SU-DHL-6 (cell line): ENCODE measurements around the gene CLUH.

Experiments used
- H2AFZ ChIP-seq: fragments of 200-600 bp; sonication (generic); 2 replicates; pipeline ENCODE4 v1.6.1; 2014; ENCODE audit warnings: low read depth, mild to moderate bottlenecking, moderate library complexity, mixed read lengths, antibody characterized with exemption, low read length; ENCODE audit not compliant: severe bottlenecking
- H3F3A ChIP-seq: fragments of 200-600 bp; shearing (Covaris generic); 2 replicates; pipeline ENCODE4 v1.6.0; 2016; ENCODE audit warnings: antibody characterized with exemption, mild to moderate bottlenecking; ENCODE audit not compliant: insufficient read depth
- H3K27ac ChIP-seq: fragments of 200-600 bp; sonication (generic); 2 replicates; pipeline ENCODE4 v1.5.1; 2016; ENCODE audit warnings: low read depth, mild to moderate bottlenecking, low read length, moderate library complexity, mixed read lengths
- H3K27me3 ChIP-seq: fragments of 200-600 bp; sonication (generic), shearing (Covaris generic); 2 replicates; pipeline ENCODE4 v1.6.0; 2014; ENCODE audit warnings: mild to moderate bottlenecking, low read length
- H3K36me3 ChIP-seq: fragments of 200-600 bp; sonication (generic); 2 replicates; pipeline ENCODE4 v1.6.1; 2014; ENCODE audit warnings: mild to moderate bottlenecking, low read length, mixed read lengths
- H3K4me2 ChIP-seq: fragments of 300-600, 200-600 bp; shearing (Covaris generic), sonication (generic); 2 replicates; pipeline ENCODE4 v1.6.0; 2014; ENCODE audit warnings: low read length, low read depth, mild to moderate bottlenecking; ENCODE audit not compliant: poor library complexity, severe bottlenecking
- H3K4me3 ChIP-seq: fragments of 200-600 bp; sonication (generic); 2 replicates; pipeline ENCODE4 v1.5.1; 2014; ENCODE audit warnings: antibody characterized with exemption, low read length, mild to moderate bottlenecking, mixed read lengths; ENCODE audit not compliant: insufficient read depth, poor library complexity, severe bottlenecking
- H3K79me2 ChIP-seq: fragments of 200-600 bp; sonication (generic); 2 replicates; pipeline ENCODE4 v1.6.1; 2014; ENCODE audit warnings: mild to moderate bottlenecking, low read length, moderate library complexity; ENCODE audit not compliant: insufficient read depth
- H3K9ac ChIP-seq: fragments of 200-600 bp; sonication (generic); 2 replicates; pipeline ENCODE4 v1.7.0; 2014; ENCODE audit warnings: mild to moderate bottlenecking, low read length
- H3K9me2 ChIP-seq: fragments of 200-600 bp; sonication (generic); replicated peaks from 2 replicates; pipeline ENCODE4 v1.6.1; 2014; ENCODE audit warnings: low read length; ENCODE audit not compliant: insufficient read depth
- H3K9me3 ChIP-seq: fragments of 200-600 bp; sonication (generic); 2 replicates; pipeline ENCODE4 v1.6.1; 2014; ENCODE audit warnings: low read length, mixed read lengths; ENCODE audit not compliant: insufficient read depth
- H4K20me1 ChIP-seq: fragments of 200-600 bp; sonication (generic); 2 replicates; pipeline ENCODE4 v1.6.1; 2014; ENCODE audit warnings: low read depth, mild to moderate bottlenecking, antibody characterized with exemption, low read length, moderate library complexity, mixed read lengths
- EZH2phosphoT487 ChIP-seq: fragments of 200-600 bp; sonication (generic), shearing (Covaris generic); conservative IDR thresholded peaks from 2 replicates; pipeline ENCODE4 v1.6.1; 2018; ENCODE audit warnings: mild to moderate bottlenecking, antibody characterized with exemption, low read length, moderate library complexity, mixed read lengths
- TF ChIP-seq, protein P1 (sequence below): fragments of 200-600 bp; sonication (generic); IDR thresholded peaks from one replicate; pipeline ENCODE4 v1.5.1; 2017; ENCODE audit warnings: antibody characterized with exemption, mild to moderate bottlenecking, low read length, moderate library complexity; ENCODE audit not compliant: insufficient read depth, poor library complexity, severe bottlenecking

The CLUH gene

DNA sequence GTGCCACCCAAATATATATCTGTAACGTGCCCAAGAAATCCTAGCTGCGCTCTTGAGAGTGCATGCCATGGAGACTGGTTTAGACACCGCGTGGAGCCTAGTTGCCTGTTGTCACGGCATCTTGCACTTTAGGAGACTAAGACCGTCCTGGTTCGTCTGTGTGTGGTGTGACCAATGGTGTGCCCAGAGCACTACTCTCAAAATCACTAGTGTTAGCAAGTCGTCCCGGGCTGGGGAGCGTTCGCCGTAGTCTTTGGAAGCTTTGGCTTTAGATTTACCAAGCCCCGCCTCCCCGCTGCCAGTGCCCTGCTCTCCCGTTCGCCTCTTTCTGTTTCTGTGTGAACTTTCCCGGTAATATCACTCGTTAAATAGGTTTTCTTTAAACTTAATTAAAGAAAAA, 27.0 kb downstream of the CLUH start:
- Histone ChIP-seq H3K9ac (no peak overlapping the region), H3K36me3 (peaks cover 30% of the 10 kb centered on the region), H3K4me3 (no peak overlapping the region), H3K9me3 (no peaks in the 10 kb centered on the region), H3K27ac (no peak overlapping the region), H3K79me2 (no peaks in the 10 kb centered on the region), H3F3A (peaks cover 38% of the 10 kb centered on the region), H3K4me2 (no peak overlapping the region), H3K9me2 (no peaks in the 10 kb centered on the region), H2AFZ (no peak overlapping the region), H4K20me1 (no peaks in the 10 kb centered on the region), H3K27me3 (no peaks in the 10 kb centered on the region)
- TF ChIP-seq, protein P1, sequence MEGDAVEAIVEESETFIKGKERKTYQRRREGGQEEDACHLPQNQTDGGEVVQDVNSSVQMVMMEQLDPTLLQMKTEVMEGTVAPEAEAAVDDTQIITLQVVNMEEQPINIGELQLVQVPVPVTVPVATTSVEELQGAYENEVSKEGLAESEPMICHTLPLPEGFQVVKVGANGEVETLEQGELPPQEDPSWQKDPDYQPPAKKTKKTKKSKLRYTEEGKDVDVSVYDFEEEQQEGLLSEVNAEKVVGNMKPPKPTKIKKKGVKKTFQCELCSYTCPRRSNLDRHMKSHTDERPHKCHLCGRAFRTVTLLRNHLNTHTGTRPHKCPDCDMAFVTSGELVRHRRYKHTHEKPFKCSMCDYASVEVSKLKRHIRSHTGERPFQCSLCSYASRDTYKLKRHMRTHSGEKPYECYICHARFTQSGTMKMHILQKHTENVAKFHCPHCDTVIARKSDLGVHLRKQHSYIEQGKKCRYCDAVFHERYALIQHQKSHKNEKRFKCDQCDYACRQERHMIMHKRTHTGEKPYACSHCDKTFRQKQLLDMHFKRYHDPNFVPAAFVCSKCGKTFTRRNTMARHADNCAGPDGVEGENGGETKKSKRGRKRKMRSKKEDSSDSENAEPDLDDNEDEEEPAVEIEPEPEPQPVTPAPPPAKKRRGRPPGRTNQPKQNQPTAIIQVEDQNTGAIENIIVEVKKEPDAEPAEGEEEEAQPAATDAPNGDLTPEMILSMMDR, result no peak
- no peak for TF ChIP-seq EZH2phosphoT487

DNA sequence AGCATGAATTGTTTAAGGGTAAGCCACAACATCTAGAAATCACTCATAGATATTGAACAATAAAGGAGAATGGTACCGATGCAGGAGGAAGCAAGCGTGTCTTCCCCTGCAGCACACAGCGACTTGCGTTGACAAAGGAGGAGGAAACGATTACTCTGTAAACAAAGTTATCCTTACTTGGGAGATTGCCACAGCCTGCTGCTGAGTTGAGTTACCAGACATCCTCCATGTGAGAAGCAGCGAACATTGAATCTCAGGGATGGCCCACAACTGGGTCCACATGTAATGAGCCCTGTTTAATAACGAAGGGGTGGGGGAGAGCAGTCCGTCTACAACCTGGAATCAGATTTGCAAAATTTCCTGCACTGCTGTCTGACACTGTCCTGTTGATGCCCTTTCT, 27.7 kb downstream of the CLUH start:
- no peaks in the 10 kb centered on the region for H4K20me1 ChIP-seq
- no peak overlapping the region for H3K27ac ChIP-seq
- no peaks in the 10 kb centered on the region for H3K27me3 ChIP-seq
- H3K9me3 ChIP-seq, result no peaks in the 10 kb centered on the region
- no peak overlapping the region for H3K4me3 ChIP-seq
- H3F3A ChIP-seq, result peaks cover 33% of the 10 kb centered on the region
- H3K9ac ChIP-seq, result no peak overlapping the region
- no peaks in the 10 kb centered on the region for H3K79me2 ChIP-seq
- no peaks in the 10 kb centered on the region for H3K9me2 ChIP-seq
- H2AFZ ChIP-seq, result no peak overlapping the region
- H3K4me2 ChIP-seq, result no peak overlapping the region
- no peak for TF ChIP-seq EZH2phosphoT487
- TF ChIP-seq, protein P1, result no peak
- H3K36me3 ChIP-seq, result peaks cover 33% of the 10 kb centered on the region

DNA sequence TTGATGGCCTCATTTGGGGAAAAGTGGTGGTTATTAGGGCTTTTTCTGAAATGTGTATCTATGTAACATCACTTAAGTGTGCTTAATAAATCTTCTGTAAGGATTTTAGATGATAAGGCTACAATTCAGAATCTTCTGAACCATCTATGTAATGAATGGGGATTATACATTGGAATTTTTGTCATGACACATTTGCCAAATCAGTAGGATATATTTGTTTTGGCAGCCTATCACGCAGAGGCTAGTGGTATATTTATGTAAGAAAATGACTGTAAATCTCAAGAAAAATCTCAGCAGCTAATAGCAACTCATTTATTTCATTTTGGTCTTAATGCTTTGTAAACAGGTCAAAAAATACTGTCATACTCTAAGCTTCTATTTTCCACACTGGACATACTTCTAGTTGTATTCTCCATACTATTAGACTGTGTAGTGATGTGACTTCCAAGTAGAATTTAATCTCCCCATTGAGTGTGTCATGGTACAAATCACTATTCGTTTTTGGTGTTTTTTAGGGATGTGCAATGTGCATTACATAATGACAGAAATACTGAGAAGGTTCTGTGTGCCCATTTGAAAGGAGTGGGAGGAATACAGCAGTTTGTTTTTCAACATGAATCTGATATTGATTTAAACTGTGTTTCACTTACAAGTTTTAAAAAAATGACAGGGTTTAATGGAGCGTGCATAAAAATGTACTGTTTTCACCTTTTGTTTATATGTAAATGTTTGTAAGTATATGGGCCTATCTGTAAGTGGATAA, 29.2 kb downstream of the CLUH start:
- Histone ChIP-seq H2AFZ (no peak overlapping the region), H3K36me3 (peaks cover 36% of the 10 kb centered on the region), H3K9me2 (no peaks in the 10 kb centered on the region), H3K27ac (no peak overlapping the region), H3F3A (peaks cover 24% of the 10 kb centered on the region), H3K4me3 (no peak overlapping the region), H3K79me2 (no peaks in the 10 kb centered on the region), H3K9ac (no peak overlapping the region), H4K20me1 (no peaks in the 10 kb centered on the region), H3K9me3 (no peaks in the 10 kb centered on the region), H3K4me2 (no peak overlapping the region), H3K27me3 (no peaks in the 10 kb centered on the region)
- TF ChIP-seq, protein P1, result no peak
- no peak for TF ChIP-seq EZH2phosphoT487
